ENCODE results near the gene ATXN7.

Gene ATXN7

GRCh38 chr3:63951492-63952247 lies 88.0 kb downstream of the ATXN7 start:
- no peak overlapping the region for H3K4me3 ChIP-seq (ENCODE audit: low read depth, low read length)
- DNase-seq (ENCODE audit: low read depth): no peak
- no peak for TF ChIP-seq CTCF (IDR thresholded peaks at IDR 0.05; ENCODE audit: control insufficient read depth, extremely low read depth, insufficient read depth)

GRCh38 chr3:63952248-63952594 lies 88.6 kb downstream of the ATXN7 start:
- no peak for DNase-seq (ENCODE audit: low read depth)
- TF ChIP-seq CTCF (IDR thresholded peaks at IDR 0.05; ENCODE audit: control insufficient read depth, extremely low read depth, insufficient read depth): no peak
- H3K4me3 ChIP-seq (ENCODE audit: low read depth, low read length): no peak overlapping the region

- H3K4me3 ChIP-seq (ENCODE audit: low read depth, low read length): no peak overlapping the region
- DNase-seq (ENCODE audit: low read depth): no peak
- no peak for TF ChIP-seq CTCF (IDR thresholded peaks at IDR 0.05; ENCODE audit: control insufficient read depth, extremely low read depth, insufficient read depth)
Measured at GRCh38 chr3:63954182-63954581, 90.5 kb downstream of the ATXN7 start.

GRCh38 chr3:63955036-63955650 lies 91.5 kb downstream of the ATXN7 start:
- H3K4me3 ChIP-seq (ENCODE audit: low read depth, low read length): no peak overlapping the region
- no peak for TF ChIP-seq CTCF (IDR thresholded peaks at IDR 0.05; ENCODE audit: control insufficient read depth, extremely low read depth, insufficient read depth)
- DNase-seq (ENCODE audit: low read depth): no peak

- no peak overlapping the region for H3K4me3 ChIP-seq (ENCODE audit: low read depth, low read length)
- no peak for DNase-seq (ENCODE audit: low read depth)
- no peak for TF ChIP-seq CTCF (IDR thresholded peaks at IDR 0.05; ENCODE audit: control insufficient read depth, extremely low read depth, insufficient read depth)
Measured at GRCh38 chr3:63955830-63956545, 92.3 kb downstream of the ATXN7 start.

- no peak for TF ChIP-seq CTCF (IDR thresholded peaks at IDR 0.05; ENCODE audit: control insufficient read depth, extremely low read depth, insufficient read depth)
- H3K4me3 ChIP-seq (ENCODE audit: low read depth, low read length): no peak overlapping the region
- DNase-seq (ENCODE audit: low read depth): no peak
Measured at GRCh38 chr3:63959146-63959545, 95.5 kb downstream of the ATXN7 start.

All from LNCaP clone FGC (cell line).